ENCODE data around the gene KXD1. TPM values are rescaled to one million over a fixed set of nuclear protein-coding genes. Genes with fewer than 3 reads are reported as not detected.

Gene KXD1
- total RNA-seq, 8 experiments from 2014 or later, result 48.4 to 106 (median 68.1) TPM

- Histone ChIP-seq H3K4me3 (no peak overlapping the region), H3K4me1 (replicated peaks in 1 of 2) (peaks cover 3 to 10% of the 10 kb centered on the region in 2 donors), H3K27ac (no peak overlapping the region)
- WGBS, 10 experiments, result 0 to 100% (median 100%) methylated on average over 1 to 13 of the region's 21 CpGs; no CpG with 5 or more reads in 2 of the 10 experiments
- peak in 1 of 8 experiments; percentile 9 for ATAC-seq (replicated peaks in 6 of 8)
- in situ Hi-C loops (cut with MboI; ENCODE audit: low pct_unique_long_range_greater_than_20kb in 2 of 9, low sequenced_read_pairs in 9 of 9, unreplicated experiment in 9 of 9), result no loop called here
These were observed 16.2 kb upstream of the KXD1 start for GRCh38 chr19:18541258-18541991.

GRCh38 chr19:18541992-18542940 lies 15.4 kb upstream of the KXD1 start:
- peak in 5 of 8 experiments; percentile 20 to 36 (median 24) for ATAC-seq (replicated peaks in 6 of 8)
- Histone ChIP-seq H3K4me1 (replicated peaks in 1 of 2) (peaks cover 3 to 10% of the 10 kb centered on the region in 2 donors), H3K27ac (peak overlapping the region; percentile 50 to 71), H3K4me3 (peak overlapping the region; percentile 54 to 87 (median 60))
- in situ Hi-C loops (cut with MboI; ENCODE audit: low pct_unique_long_range_greater_than_20kb in 2 of 9, low sequenced_read_pairs in 9 of 9, unreplicated experiment in 9 of 9), result no loop called here
- WGBS, 10 experiments, result 20 to 100% (median 61%) methylated on average over 1 to 5 of the region's 11 CpGs; no CpG with 5 or more reads in 4 of the 10 experiments

- Histone ChIP-seq H3K4me1 (replicated peaks in 1 of 2) (peaks cover 3 to 10% of the 10 kb centered on the region in 2 donors), H3K4me3 (peak within 1 kb of the TSS; percentile 54 to 87 (median 60)), H3K27ac (peak within 1 kb of the TSS; percentile 76 to 83)
- peak; percentile 89 to 99 (median 93) for ATAC-seq (replicated peaks in 6 of 8)
- no CpG with 5 or more reads among the region's 86 CpGs for WGBS, 10 experiments
- in situ Hi-C loops (cut with MboI; ENCODE audit: low pct_unique_long_range_greater_than_20kb in 2 of 9, low sequenced_read_pairs in 9 of 9, unreplicated experiment in 9 of 9), result no loop called here
These were observed 14.5 kb upstream of the KXD1 start, which contains the start of gene FKBP8 for GRCh38 chr19:18542941-18543813. FKBP8 (minus strand) TSS chr19:18543573; CDS start chr19:18541970, 1,603 bp downstream.

GRCh38 chr19:18543814-18544475 lies 13.7 kb upstream of the KXD1 start:
- Histone ChIP-seq H3K27ac (peak overlapping the region in 1 of 2 donors; percentile 83), H3K4me3 (peak overlapping the region; percentile 54 to 87 (median 60)), H3K4me1 (replicated peaks in 1 of 2) (peaks cover 3 to 10% of the 10 kb centered on the region in 2 donors)
- peak; percentile 26 to 88 (median 46) for ATAC-seq (replicated peaks in 6 of 8)
- WGBS, 10 experiments, result 0 to 60% (median 32%) methylated on average over 1 to 6 of the region's 12 CpGs; no CpG with 5 or more reads in 4 of the 10 experiments
- in situ Hi-C loops (cut with MboI; ENCODE audit: low pct_unique_long_range_greater_than_20kb in 2 of 9, low sequenced_read_pairs in 9 of 9, unreplicated experiment in 9 of 9), result no loop called here

- Histone ChIP-seq H3K27ac (no peak overlapping the region), H3K4me1 (replicated peaks in 1 of 2) (no peaks in the 10 kb centered on the region), H3K4me3 (no peak overlapping the region)
- in situ Hi-C loops (cut with MboI; ENCODE audit: low pct_unique_long_range_greater_than_20kb in 2 of 9, low sequenced_read_pairs in 9 of 9, unreplicated experiment in 9 of 9), result no loop called here
- WGBS, 10 experiments, result 40 to 92% (median 69%) methylated on average over 1 to 5 of the region's 6 CpGs; no CpG with 5 or more reads in 2 of the 10 experiments
- ATAC-seq (replicated peaks in 6 of 8), result no peak
These were observed 6.0 kb upstream of the KXD1 start for GRCh38 chr19:18551631-18552030.

- 0 to 10% (median 0%) methylated on average over 2 to 8 of the region's 11 CpGs; no CpG with 5 or more reads in 4 of the 10 experiments for WGBS, 10 experiments
- peak overlapping the region; percentile 53 to 84 (median 69) for H3K4me3 ChIP-seq
- peak in 4 of 8 experiments; percentile 3 to 9 (median 5) for ATAC-seq (replicated peaks in 6 of 8)
- H3K4me1 ChIP-seq (replicated peaks in 1 of 2), result peaks cover 0 to 5% of the 10 kb centered on the region in 2 donors
- H3K27ac ChIP-seq, result peak overlapping the region; percentile 43 to 75
- in situ Hi-C loops (cut with MboI; ENCODE audit: low pct_unique_long_range_greater_than_20kb in 2 of 9, low sequenced_read_pairs in 9 of 9, unreplicated experiment in 9 of 9), result no loop called here
These were observed 509 bp downstream of the KXD1 start for GRCh38 chr19:18558202-18558555.

GRCh38 chr19:18558604-18559003 lies 934 bp downstream of the KXD1 start:
- H3K4me1 ChIP-seq (replicated peaks in 1 of 2), result peaks cover 0 to 5% of the 10 kb centered on the region in 2 donors
- H3K4me3 ChIP-seq, result peak overlapping the region; percentile 53 to 84 (median 69)
- in situ Hi-C loops (cut with MboI; ENCODE audit: low pct_unique_long_range_greater_than_20kb in 2 of 9, low sequenced_read_pairs in 9 of 9, unreplicated experiment in 9 of 9), result no loop called here
- WGBS, 10 experiments, result 0 to 100% (median 53%) methylated on average over 1 to 3 of the region's 3 CpGs; no CpG with 5 or more reads in 4 of the 10 experiments
- no peak for ATAC-seq (replicated peaks in 6 of 8)
- H3K27ac ChIP-seq, result peak overlapping the region in 1 of 2 donors; percentile 75

- H3K4me1 ChIP-seq (replicated peaks in 1 of 2), result peaks cover 0 to 5% of the 10 kb centered on the region in 2 donors
- 0 to 86% (median 65%) methylated on average over 1 to 5 of the region's 5 CpGs; no CpG with 5 or more reads in 4 of the 10 experiments for WGBS, 10 experiments
- no peak for ATAC-seq (replicated peaks in 6 of 8)
- no peak overlapping the region for H3K4me3 ChIP-seq
- in situ Hi-C loops (cut with MboI; ENCODE audit: low pct_unique_long_range_greater_than_20kb in 2 of 9, low sequenced_read_pairs in 9 of 9, unreplicated experiment in 9 of 9), result no loop called here
- H3K27ac ChIP-seq, result no peak overlapping the region
These were observed 2.0 kb downstream of the KXD1 start for GRCh38 chr19:18559685-18560084.

GRCh38 chr19:18562086-18562485 lies 4.4 kb downstream of the KXD1 start:
- Histone ChIP-seq H3K4me1 (replicated peaks in 1 of 2) (peaks cover 0 to 5% of the 10 kb centered on the region in 2 donors), H3K4me3 (no peak overlapping the region), H3K27ac (no peak overlapping the region)
- in situ Hi-C loops (cut with MboI; ENCODE audit: low pct_unique_long_range_greater_than_20kb in 2 of 9, low sequenced_read_pairs in 9 of 9, unreplicated experiment in 9 of 9), result no loop called here
- WGBS, 10 experiments, result 58 to 96% (median 93%) methylated on average over 3 to 12 of the region's 14 CpGs; no CpG with 5 or more reads in 7 of the 10 experiments
- ATAC-seq (replicated peaks in 6 of 8), result no peak

- WGBS, 10 experiments, result 90 to 100% (median 97%) methylated on average over 1 to 3 of the region's 8 CpGs; no CpG with 5 or more reads in 6 of the 10 experiments
- in situ Hi-C loops (cut with MboI; ENCODE audit: low pct_unique_long_range_greater_than_20kb in 2 of 9, low sequenced_read_pairs in 9 of 9, unreplicated experiment in 9 of 9), result no loop called here
- Histone ChIP-seq H3K4me3 (no peak overlapping the region), H3K4me1 (replicated peaks in 1 of 2) (peaks cover 0 to 2% of the 10 kb centered on the region in 2 donors), H3K27ac (no peak overlapping the region)
- ATAC-seq (replicated peaks in 6 of 8), result no peak
These were observed 9.3 kb downstream of the KXD1 start for GRCh38 chr19:18566953-18567352.

- ATAC-seq (replicated peaks in 6 of 8), result no peak
- in situ Hi-C loops (cut with MboI; ENCODE audit: low pct_unique_long_range_greater_than_20kb in 2 of 9, low sequenced_read_pairs in 9 of 9, unreplicated experiment in 9 of 9), result no loop called here
- peaks cover 8 to 10% of the 10 kb centered on the region in 2 donors for H3K4me1 ChIP-seq (replicated peaks in 1 of 2)
- WGBS, 10 experiments, result 88 to 100% (median 100%) methylated on average over 2 to 6 of the region's 15 CpGs; no CpG with 5 or more reads in 7 of the 10 experiments
- H3K27ac ChIP-seq, result no peak overlapping the region
- H3K4me3 ChIP-seq, result no peak overlapping the region
These were observed 10.7 kb downstream of the KXD1 start for GRCh38 chr19:18568367-18568766.

Measured in motor neuron (in vitro differentiated cells).